GM18507 (cell line): ENCODE results near the gene MGAT4B.
"Not testable (repeated sequence)": the region's sequence is repeated elsewhere in the genome, so short reads cannot be mapped to it uniquely, and the experiment has no call there.

Experiments used
- DNase-seq: peaks from one replicate; pipeline ENCODE4 v3.0.0; 2011; ENCODE audit warnings: low read depth; ENCODE audit not compliant: insufficient read length; ENCODE audit errors: extremely low spot score
- FAIRE-seq: peaks from 2 replicates; lab custom pipeline; 2011; peaks lifted over from hg19 to GRCh38; lab: Jason Lieb, UNC

The MGAT4B gene

GRCh38 chr5:179806250-179807048 is at the start of gene MGAT4B:
Gene MGAT4B (minus strand): TSS chr5:179806866. CDS start chr5:179806583, 283 bp downstream.
- FAIRE-seq (peak; percentile 51), DNase-seq (peak; percentile 71)

- FAIRE-seq (no peak), DNase-seq (no peak)
Observed at GRCh38 chr5:179854356-179854755, 47.7 kb upstream of the MGAT4B start.

GRCh38 chr5:179852993-179853547 is 46.4 kb upstream of the MGAT4B start:
- FAIRE-seq, result peak; percentile 86
- no peak for DNase-seq

GRCh38 chr5:179841621-179842020 is 35.0 kb upstream of the MGAT4B start:
- DNase-seq, result no peak
- FAIRE-seq, result no peak

- DNase-seq, result no peak
- FAIRE-seq, result no peak
Observed at GRCh38 chr5:179840766-179841165, 34.1 kb upstream of the MGAT4B start.

- FAIRE-seq (no peak), DNase-seq (no peak)
Observed at GRCh38 chr5:179840321-179840720, 33.7 kb upstream of the MGAT4B start.

- DNase-seq, result no peak
- FAIRE-seq, result no peak
Observed at GRCh38 chr5:179839328-179840256, 32.9 kb upstream of the MGAT4B start.

GRCh38 chr5:179837076-179838011 is 30.7 kb upstream of the MGAT4B start:
- DNase-seq, result no peak
- FAIRE-seq, result no peak

- FAIRE-seq (no peak), DNase-seq (no peak)
Observed at GRCh38 chr5:179836225-179837019, 29.8 kb upstream of the MGAT4B start.

GRCh38 chr5:179834871-179835270 is 28.2 kb upstream of the MGAT4B start:
- FAIRE-seq, DNase-seq: not testable (repeated sequence)

GRCh38 chr5:179834120-179834519 is 27.5 kb upstream of the MGAT4B start:
- no peak for DNase-seq
- no peak for FAIRE-seq

GRCh38 chr5:179833709-179834070 is 27.0 kb upstream of the MGAT4B start:
- no peak for FAIRE-seq
- no peak for DNase-seq

- DNase-seq (no peak), FAIRE-seq (no peak)
Observed at GRCh38 chr5:179833056-179833708, 26.5 kb upstream of the MGAT4B start.

GRCh38 chr5:179832039-179832745 is 25.5 kb upstream of the MGAT4B start:
- DNase-seq, result no peak
- FAIRE-seq, result no peak

GRCh38 chr5:179830818-179831468 is 24.3 kb upstream of the MGAT4B start:
- FAIRE-seq (no peak), DNase-seq (no peak)

GRCh38 chr5:179829732-179830435 is 23.2 kb upstream of the MGAT4B start:
- DNase-seq (no peak), FAIRE-seq (no peak)
